Brain pericyte (primary cell): ENCODE data around the gene FRZB.
"Not testable (repeated sequence)": the region's sequence is repeated elsewhere in the genome, so short reads cannot be mapped to it uniquely, and the experiment has no call there.

ENCODE experiments used
- DNase-seq: peaks from one replicate; pipeline ENCODE4 v3.0.0-alpha.2; 2012; ENCODE audit warnings: low read depth, low spot score

Gene FRZB

GRCh38 chr2:182866461-182867406 is at the start of gene FRZB:
TSS of gene FRZB (minus strand) at chr2:182866637. CDS start at chr2:182866552, 85 bp downstream.
- DNase-seq, result peak; percentile 73

- peak; percentile 47 for DNase-seq
Measured at GRCh38 chr2:182915369-182916326, 49.2 kb upstream of the FRZB start.

GRCh38 chr2:182914852-182915251 is 48.4 kb upstream of the FRZB start:
- DNase-seq, result no peak

- DNase-seq, result no peak
Measured at GRCh38 chr2:182913064-182913463, 46.6 kb upstream of the FRZB start.

GRCh38 chr2:182912518-182912915 is 46.1 kb upstream of the FRZB start:
- no peak for DNase-seq

- DNase-seq, result no peak
Measured at GRCh38 chr2:182911813-182912517, 45.5 kb upstream of the FRZB start.

- DNase-seq, result no peak
Measured at GRCh38 chr2:182910965-182911364, 44.5 kb upstream of the FRZB start.

GRCh38 chr2:182907081-182907830 is 40.8 kb upstream of the FRZB start:
- DNase-seq, result peak; percentile 59

GRCh38 chr2:182906454-182906853 is 40.0 kb upstream of the FRZB start:
- DNase-seq, result no peak

- DNase-seq, result no peak
Measured at GRCh38 chr2:182904844-182905243, 38.4 kb upstream of the FRZB start.

GRCh38 chr2:182903566-182903965 is 37.1 kb upstream of the FRZB start:
- DNase-seq, result no peak

GRCh38 chr2:182901748-182902147 is 35.3 kb upstream of the FRZB start:
- no peak for DNase-seq

- DNase-seq, result no peak
Measured at GRCh38 chr2:182898718-182899117, 32.3 kb upstream of the FRZB start.

GRCh38 chr2:182897137-182897536 is 30.7 kb upstream of the FRZB start:
- no peak for DNase-seq

GRCh38 chr2:182895798-182896197 is 29.4 kb upstream of the FRZB start:
- no peak for DNase-seq

- DNase-seq, result no peak
Measured at GRCh38 chr2:182895169-182895568, 28.7 kb upstream of the FRZB start.

- no peak for DNase-seq
Measured at GRCh38 chr2:182894174-182894573, 27.7 kb upstream of the FRZB start.

GRCh38 chr2:182893666-182894065 is 27.2 kb upstream of the FRZB start:
- no peak for DNase-seq

- not testable (repeated sequence) for DNase-seq
Measured at GRCh38 chr2:182893035-182893434, 26.6 kb upstream of the FRZB start.

GRCh38 chr2:182891611-182892010 is 25.2 kb upstream of the FRZB start:
- no peak for DNase-seq
